ENCODE measurements around the gene VARS1.

Gene VARS1

DNA sequence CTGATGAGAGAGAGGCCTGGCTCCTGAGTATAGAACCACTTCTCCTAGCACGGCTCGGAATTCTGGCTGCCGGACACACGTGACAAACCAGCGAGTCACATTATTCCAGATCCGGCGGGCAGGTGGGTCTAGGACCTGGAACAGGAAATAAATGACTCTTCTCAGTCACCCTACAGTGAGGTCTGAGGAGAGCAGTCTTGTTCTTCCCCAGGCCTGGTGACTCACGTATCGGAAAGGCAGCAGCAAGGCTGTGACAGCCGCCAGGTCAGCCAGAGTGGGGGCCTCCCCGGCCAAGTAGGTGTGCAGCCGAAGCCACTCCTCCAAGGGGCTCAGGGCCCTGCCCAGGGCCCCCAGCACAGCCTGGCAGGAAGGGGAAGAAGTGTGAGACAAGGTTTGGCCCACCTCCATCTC lies 2.8 kb downstream of the VARS1 start:
- DNase-seq: no peak

DNA sequence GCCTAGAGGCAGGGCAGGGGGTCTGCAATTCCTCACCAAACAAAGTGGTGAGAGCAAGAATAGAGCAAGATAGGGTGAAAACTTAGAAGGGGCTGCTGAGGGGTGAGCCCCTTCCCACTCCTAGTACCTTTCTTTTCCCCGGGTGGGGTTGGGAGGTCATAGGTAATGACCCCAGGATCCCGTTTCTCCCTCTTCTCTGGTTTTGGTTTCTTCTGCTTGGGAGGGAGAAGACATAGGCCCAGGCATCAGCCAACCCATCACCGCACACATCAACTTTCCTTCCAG lies 3.5 kb downstream of the VARS1 start:
- no peak for DNase-seq

DNA sequence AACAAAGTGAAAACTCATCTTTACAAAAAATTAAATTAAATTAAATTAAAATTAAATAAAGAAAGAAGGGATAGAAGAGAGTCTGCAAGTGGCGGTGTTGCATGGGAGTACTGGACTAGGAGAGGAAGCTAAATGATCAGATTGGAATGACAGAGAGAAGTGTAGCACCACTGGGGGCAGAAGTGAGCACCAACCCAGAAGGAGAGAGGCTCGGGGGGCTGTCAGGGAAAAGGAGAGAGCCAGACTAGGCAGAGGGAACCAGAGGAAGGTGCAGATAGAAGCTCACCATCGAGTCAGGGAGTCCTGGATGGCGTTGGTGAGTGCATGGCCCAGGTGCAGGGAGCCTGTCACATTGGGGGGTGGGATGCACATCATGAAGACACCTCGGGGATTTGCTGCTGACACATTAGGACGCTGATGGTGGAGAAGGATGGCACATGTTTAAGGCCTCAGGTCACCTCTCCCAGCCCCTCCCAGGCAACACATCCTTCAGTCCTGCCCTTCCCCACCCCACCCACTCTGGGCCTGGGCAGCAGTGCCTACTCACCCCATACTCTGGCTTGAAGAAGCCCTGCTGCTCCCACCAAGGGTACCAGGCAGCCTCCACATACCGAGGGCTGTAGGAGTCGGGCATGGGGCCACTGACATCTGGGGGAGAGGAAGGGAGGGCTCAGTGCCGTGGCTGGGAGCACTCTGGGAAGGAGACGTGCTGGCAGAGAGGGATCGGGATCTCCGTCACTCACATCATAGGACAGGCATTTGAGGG lies 4.0 kb downstream of the VARS1 start:
- DNase-seq: peak; percentile 50

DNA sequence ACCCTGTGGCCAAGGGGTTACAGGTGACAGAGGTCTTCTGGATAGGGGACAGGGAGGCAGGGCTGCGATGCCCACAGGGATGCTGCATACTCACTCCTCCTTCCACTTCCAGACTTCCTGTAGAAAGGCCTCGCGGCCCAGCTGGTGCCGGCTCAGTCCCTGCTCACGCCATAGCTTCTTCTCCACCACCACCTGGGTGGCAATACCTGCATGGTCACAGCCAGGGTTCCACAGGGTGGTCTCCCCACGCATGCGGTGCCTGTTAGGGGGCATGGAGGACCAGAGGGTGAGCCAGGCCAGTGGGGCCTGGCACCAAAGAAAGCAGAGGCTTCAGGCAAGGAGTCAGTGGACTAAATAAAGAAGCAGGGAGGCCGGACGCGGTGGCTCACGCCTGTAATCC lies 10.1 kb downstream of the VARS1 start:
- no peak for DNase-seq

- DNase-seq: no peak
Observed at GRCh38 chr6:31784098-31784925, 11.2 kb downstream of the VARS1 start.

GRCh38 chr6:31782126-31782855 lies 13.3 kb downstream of the VARS1 start:
- no peak for DNase-seq

DNA sequence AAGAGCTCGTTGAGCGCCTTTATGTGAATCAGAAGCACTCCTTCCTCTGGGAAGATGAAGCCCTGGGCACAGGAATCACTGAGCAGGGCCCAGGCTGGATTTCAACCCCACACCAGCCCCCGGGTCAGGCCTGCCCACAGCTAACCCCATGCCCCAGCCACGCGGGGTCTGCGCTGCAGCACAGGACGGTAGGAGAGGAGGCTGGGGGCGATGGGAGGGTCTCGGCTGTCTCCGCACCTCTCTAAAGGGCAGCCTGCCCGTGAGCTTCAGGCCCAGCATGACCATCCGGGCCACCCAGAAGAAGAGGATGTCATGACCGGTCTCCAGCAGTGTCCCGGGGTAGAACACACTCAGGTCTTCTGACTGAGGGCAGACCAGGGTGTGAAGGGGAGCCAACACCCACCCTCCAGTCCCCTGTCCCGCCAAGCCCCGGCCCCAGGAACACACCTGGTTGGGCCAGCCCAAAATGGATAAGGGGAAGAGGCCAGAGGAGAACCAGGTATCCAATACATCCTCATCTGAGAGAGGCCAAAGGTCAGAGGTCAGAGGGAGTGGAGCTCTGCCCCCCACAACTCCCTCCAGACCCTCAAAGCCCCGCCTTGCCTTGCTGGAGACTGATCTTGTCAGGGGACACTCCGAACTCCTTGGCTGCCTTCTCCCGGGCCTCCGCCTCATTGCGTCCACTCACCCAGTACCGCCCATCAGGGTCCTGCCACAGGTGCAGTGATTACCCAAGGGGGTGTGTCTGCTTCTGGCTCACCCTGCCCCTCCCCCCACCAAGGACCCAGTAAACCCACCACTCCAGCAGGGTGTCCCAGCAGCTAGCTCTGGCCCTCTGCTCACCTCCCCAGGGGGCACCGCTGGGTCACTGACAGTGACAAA lies 14.1 kb downstream of the VARS1 start:
- DNase-seq: no peak

DNA sequence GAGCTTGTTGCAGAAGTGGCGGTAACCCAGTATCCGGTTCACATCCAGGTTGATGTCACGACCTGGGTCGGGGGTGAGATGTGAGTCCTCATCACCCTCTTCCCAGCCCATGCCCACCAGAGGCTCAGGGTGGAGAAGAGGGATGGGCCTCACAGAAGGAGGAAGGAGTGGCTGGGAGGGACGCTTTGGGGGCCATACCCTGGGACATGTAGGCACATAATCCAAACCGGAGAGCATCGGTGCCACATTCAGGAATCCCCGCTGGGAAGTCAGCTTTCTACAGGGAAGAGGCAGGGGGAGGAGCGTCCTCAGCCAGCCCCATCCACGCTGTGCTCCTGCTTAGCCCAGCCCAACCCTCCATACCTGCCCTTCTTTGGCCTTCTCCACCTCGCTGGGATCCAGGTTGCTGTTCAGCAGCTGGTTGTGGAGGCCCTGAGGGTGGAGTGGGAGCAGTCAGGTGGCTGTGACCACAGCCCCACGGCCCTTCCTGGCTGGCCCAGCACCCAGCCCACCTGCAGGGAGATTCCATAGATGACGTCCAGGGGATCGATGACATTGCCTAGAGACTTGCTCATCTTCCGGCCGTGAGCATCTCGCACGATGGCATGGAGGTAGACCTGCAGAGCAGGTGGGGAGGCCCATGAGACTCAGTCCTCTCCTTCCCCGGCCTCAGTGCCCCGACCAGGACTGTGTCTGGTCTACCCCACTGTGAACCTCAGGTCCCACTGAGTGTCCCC lies 14.9 kb downstream of the VARS1 start:
- no peak for DNase-seq

DNA sequence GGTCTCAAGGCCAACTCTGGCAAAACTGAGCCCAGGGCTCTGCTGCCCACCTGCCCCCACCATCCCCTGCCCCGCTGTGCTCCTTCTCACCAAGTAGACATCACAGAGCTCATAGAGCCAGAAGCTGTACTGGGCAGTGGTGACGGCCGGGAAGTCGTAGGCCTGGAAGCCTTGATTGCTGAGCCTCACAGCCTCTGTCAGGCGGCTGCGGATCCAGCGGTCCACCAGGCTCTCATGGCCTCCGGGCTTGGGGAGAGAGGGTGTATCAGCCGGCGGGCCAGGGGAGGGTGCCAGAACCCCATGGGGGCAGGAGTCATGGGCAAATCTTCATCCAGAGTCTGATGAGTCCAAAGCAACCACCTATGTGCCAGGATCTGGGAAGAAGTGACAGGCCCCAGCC lies 15.6 kb downstream of the VARS1 start:
- DNase-seq: no peak

DNA sequence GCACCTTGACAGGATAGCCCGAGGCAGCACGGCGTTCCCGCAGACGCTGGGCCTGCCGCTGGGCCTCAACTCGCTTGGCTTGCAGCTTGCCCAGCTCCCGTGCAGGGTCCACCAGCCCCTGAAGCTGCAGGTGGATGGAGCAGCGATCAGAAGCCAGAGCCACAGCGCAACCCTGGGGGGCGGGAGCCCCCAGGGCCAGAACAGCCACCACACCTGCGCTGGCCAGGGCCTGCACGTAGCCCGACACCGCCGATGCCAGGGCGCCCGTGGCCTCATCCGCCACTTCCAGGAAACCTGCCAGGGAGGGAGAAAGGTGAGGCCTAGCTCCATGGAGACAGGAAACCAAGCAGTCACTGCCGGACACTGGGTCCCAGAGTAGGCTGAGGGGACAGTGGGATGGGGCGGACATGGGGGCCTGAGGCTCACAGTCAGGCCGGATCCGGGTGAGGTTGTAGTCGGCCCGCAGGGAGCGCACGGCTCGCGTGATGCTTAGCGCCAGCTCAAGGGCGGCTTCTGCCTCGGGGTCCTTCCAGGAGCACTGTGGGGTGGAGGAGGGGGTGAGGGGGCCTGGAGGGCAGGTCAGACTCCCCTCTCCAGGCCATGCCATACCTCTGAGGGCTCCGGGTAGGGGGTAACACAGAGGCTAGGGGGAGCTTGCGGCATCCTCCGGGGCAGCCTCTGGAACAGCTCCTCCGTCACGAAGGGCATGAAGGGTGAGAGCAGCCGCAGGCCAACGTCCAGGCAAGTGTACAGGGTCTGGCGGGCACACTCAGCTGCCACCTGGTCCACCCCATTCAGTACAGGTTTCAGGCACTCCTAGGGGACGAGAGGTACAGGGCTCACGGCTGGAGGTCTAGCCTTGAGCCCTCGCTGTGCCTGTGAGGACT lies 16.3 kb downstream of the VARS1 start:
- no peak for DNase-seq

- no peak for DNase-seq
Observed at GRCh38 chr6:31778193-31778592, 17.4 kb downstream of the VARS1 start.

DNA sequence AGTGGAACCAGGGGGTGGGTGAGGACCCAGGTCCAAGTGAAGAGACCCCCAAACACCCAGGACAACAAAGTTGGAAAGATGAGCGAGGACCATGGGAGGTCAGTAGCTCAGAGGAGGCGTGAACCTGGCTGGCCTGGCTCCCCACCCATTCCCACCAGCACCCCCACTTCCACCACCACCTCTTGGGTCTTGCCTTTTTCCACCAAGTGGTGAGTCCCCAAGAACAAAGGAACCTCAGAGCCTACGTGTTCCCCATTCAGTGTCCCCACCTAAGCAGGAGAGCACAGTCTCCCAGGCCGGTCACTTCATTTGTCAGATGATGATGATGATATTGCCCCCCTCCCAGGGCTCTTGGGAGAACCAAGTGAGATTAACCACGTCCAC lies 17.9 kb downstream of the VARS1 start:
- no peak for DNase-seq

DNA sequence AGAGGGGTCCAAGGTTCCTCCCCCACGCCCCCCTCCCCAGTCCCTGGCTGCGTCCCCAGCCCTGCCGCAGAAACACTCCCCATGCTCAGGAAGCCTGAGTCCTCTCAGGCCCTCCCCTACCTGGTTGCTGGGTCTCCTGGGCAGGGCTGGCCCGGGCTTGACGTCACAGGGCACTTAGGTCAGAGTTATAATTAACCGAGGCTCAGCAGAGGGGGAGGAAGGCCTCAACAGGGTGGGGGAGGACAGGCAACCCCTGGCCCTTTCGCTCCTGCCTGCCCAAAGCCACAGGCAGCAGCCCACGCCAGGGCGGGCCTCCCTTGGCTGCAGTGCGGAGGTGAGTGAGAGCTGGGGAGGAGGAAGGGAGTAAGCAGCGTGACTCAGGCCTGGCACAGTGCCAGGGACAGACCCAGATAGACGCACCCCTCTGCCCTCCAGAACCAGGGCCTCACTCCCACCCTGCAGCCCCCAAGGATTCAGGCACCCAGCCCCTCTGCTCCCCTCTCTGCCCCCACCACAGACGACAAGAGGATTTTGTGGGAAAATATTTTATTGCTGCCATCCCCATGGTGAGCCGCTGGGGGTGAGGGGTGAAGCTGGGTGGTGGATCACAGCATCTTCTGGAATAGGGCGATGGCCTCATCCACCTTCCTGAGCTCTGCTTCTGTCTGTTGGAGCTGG lies 18.4 kb downstream of the VARS1 start, which contains the start of gene VWA7:
TSS of gene VWA7 (minus strand) at position 340 of the 678 bp plus-strand sequence. CDS start 549 bp downstream, outside the sequence.
- DNase-seq: no peak

GRCh38 chr6:31776485-31776988 lies 19.0 kb downstream of the VARS1 start:
- no peak for DNase-seq

GRCh38 chr6:31775633-31776484 lies 19.7 kb downstream of the VARS1 start:
- DNase-seq: no peak

DNA sequence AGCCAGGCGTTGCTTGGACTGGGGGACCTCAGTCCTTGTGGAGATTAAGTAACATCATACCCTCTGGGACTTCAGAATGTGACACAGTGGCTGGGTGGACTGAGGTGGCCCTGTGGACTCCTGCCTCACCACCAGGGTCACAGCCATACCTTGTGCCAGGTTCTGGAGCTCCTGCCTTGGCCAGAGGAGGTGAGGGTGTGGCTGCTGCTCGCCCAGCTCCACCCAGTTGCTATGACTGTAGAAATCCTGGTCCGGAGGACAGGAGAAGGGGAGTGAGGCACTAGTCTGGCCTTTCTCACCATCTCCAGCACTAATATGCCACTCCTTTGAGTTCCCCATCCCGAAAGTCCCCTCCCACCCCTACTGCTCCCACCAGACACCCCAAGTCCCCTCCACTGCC lies 20.4 kb downstream of the VARS1 start:
- no peak for DNase-seq

GRCh38 chr6:31771992-31772358 lies 23.6 kb downstream of the VARS1 start:
- DNase-seq: no peak

- no peak for DNase-seq
Observed at GRCh38 chr6:31770860-31771259, 24.7 kb downstream of the VARS1 start.

- DNase-seq: peak; percentile 21
Observed at GRCh38 chr6:31769684-31770371, 25.7 kb downstream of the VARS1 start.

Data from NCI-H1694 treated with DMSO at 0.1 percent for 48 hours (cell line).